Mammary epithelial cell (primary cell): ENCODE measurements around the gene SCYL1.

Source experiments
- EZH2 ChIP-seq: IDR thresholded peaks from 2 replicates; pipeline ENCODE4 v1.6.1; 2012; ENCODE audit warnings: low read length, inconsistent platforms, borderline replicate concordance
- TF ChIP-seq, protein P1 (sequence below), 2 donors: IDR thresholded peaks in 1 of 2; conservative IDR thresholded peaks in 1 of 2; 2 replicates each; pipeline ENCODE4 v1.5.1; 2011 to 2012; ENCODE audit warnings: inconsistent platforms in 2 of 2, low read length in 2 of 2, mild to moderate bottlenecking in 2 of 2, control low read depth in 1 of 2, low read depth in 1 of 2; ENCODE audit not compliant: insufficient read depth in 1 of 2; ENCODE audit errors: extremely low read depth in 1 of 2

DNA sequence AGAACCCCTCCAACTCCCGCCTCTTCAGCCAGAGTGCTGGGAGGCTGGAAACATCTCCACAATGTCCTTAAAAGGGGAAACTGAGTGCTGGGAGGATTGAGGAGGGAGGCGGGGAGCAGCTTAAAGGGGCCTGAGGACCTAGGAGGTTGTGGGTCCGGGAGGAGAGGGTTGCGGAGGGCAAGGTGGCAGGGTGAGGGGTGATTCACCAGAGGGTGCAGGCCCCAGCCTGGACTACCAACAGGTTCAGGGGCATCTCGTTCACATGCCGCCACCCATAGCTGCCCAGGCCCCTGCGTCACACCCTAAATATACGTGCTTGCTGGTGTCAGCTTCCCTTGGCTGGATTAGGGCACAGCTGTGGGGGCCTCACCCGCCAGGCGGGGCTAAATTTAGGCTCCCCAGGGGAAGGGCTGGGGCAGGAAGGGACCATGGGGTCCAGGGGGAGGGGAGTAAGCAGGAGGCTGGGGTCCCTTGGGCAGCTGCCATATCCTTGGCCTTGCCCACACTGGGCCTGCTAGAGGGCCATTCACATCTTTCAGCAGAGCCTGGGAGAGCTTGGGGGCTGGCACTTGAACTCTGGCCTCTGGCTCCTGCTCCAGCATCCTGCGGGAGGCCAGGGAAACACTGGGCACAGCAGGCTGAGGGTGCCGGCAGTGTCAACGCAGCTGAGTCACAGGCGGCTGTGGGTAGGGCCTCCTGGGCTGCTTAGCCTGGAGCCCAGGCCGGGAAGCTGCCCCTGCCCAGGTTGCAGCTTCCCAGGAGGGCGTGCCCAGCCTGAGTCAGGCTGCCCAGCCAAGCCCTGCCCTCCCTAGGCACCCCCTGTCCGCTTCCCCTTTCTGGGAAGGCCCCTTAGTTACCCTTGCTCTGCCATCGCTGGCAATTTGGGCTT, 52.2 kb downstream of the SCYL1 start:
- TF ChIP-seq, protein P1, sequence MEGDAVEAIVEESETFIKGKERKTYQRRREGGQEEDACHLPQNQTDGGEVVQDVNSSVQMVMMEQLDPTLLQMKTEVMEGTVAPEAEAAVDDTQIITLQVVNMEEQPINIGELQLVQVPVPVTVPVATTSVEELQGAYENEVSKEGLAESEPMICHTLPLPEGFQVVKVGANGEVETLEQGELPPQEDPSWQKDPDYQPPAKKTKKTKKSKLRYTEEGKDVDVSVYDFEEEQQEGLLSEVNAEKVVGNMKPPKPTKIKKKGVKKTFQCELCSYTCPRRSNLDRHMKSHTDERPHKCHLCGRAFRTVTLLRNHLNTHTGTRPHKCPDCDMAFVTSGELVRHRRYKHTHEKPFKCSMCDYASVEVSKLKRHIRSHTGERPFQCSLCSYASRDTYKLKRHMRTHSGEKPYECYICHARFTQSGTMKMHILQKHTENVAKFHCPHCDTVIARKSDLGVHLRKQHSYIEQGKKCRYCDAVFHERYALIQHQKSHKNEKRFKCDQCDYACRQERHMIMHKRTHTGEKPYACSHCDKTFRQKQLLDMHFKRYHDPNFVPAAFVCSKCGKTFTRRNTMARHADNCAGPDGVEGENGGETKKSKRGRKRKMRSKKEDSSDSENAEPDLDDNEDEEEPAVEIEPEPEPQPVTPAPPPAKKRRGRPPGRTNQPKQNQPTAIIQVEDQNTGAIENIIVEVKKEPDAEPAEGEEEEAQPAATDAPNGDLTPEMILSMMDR (conservative IDR thresholded peaks at IDR 0.05 in 1 of 2, IDR thresholded peaks at IDR 0.05 in 1 of 2; ENCODE audit: extremely low read depth in 1 of 2, insufficient read depth in 1 of 2, low read depth in 1 of 2, low read length in 2 of 2) = no peak
- TF ChIP-seq EZH2 = no peak
